SK-MEL-5 (cell line): Measurements from ENCODE around the gene CDH4. TPM values are rescaled to one million over a fixed set of nuclear protein-coding genes. Genes with fewer than 3 reads are reported as not detected.
"Not testable (repeated sequence)": the region's sequence is repeated elsewhere in the genome, so short reads cannot be mapped to it uniquely, and the experiment has no call there.

Experiments used
- DNase-seq: peaks from one replicate; pipeline ENCODE4 v3.0.0-alpha.2; 2016; ENCODE audit warnings: low read depth, low spot score
- in situ Hi-C: cut with HindIII; loops from 2 replicates; pipeline ENCODE4 v1.10.0; 2016; ENCODE audit warnings: low sequenced_read_pairs, high pct_unique_total_duplicates, low pct_unique_long_range_greater_than_20kb
- total RNA-seq: library from RNA; depleted of rRNA; stranded (reverse); fragments of >200 nt; shearing (Covaris generic); gene quantifications from 2 replicates; pipeline ENCODE4 v1.2.3, GENCODE V29; 2014

The CDH4 gene
- total RNA-seq, 1 experiment from 2014 or later = not detected

DNA sequence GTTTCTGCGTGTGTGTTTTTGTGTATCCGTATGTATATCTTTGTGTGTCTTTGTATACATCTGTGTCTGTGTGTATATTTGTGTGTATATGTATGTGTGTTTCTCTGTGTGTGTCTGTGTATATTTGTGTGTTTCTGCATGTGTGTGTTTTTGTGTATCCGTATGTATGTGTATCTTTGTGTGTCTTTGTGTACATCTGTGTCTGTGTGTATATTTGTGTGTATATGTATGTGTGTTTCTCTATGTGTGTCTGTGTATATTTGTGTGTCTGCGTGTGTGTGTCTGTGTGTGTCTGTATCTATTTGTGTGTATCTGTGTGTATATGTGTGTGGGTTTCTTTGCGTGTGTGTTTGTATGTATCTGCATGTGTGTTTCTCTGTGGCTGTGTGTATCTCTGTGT, 192.6 kb downstream of the CDH4 start:
- no peak for DNase-seq
- in situ Hi-C loops = no loop called here

DNA sequence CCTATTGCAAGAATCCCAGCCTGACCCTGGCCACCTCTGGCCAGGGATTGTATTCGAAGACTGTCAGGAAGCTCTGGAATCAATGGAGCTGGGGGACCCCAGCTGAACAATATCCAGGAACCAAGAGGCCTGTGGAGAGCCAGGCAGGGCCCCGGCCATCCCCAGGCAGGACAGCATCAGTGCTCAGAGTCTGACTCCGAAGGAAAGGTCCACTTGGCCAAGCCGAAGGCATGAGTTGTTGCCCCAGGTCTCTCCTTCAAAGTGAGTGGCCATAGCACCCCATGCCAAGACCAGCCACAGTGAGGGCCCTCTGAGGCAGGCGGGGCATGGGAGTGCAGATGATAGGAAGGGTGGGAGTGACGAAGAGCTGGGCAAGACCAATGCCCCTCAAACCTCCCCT, 193.1 kb downstream of the CDH4 start:
- in situ Hi-C loops = no loop called here
- DNase-seq = no peak

DNA sequence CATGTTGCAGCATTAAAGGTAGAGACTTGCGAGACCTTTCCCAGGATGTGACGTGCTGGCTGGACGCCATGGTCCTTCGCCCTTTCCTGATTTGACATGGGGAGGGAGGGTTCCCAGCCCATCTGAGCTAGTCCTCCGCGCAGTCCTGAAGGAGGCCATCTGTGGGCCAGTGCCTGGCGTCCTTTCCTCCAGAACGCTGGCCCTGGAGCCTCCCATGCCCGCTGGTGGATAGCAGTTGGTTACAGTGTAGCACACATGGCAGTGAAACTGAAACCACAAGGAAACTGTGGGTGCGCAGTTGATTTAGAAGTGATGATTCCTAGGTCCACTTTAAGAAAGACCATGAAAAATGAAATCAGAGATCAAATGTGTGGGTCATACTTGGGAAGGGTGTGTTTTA, 193.7 kb downstream of the CDH4 start:
- no peak for DNase-seq
- in situ Hi-C loops = no loop called here

DNA sequence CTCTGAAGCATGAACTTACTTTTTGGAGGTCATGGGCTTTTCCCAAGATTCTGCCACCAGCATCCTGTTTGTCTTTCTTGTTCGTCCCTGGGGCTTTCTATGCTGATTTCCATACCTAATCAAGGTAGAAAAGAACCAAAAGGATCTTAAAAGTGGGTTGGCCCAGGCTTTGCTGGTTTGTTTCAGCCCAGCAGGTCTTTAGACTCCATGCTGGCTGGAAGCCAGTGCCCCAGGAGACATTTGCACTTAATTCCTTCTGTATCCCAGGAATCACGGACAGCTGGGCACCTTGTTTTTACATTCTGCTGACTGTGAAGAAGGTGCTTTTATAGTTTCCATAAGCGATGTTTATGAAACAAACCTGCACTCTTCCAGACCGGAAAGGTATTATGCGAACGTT, 195.9 kb downstream of the CDH4 start:
- no peak for DNase-seq
- in situ Hi-C loops = no loop called here

DNA sequence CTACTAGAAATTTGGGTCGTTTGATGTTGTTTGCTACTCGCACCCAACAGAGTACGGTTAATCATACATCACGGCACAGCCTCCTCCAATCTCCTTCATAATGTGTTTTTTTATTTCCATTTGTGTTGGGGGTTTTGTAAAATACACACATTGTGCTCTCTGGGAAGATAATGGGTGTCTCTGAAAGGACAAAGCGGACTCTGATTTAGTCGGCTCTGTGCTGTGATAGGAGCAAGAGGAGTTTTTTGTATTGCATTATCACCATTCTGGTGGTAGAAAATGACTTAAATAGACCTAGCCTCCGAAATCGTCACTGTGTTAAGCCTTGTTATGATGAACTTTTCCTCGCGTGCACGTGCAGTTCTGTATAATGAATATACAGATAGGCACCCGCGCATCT, 196.3 kb downstream of the CDH4 start:
- no peak for DNase-seq
- in situ Hi-C loops = no loop called here

DNA sequence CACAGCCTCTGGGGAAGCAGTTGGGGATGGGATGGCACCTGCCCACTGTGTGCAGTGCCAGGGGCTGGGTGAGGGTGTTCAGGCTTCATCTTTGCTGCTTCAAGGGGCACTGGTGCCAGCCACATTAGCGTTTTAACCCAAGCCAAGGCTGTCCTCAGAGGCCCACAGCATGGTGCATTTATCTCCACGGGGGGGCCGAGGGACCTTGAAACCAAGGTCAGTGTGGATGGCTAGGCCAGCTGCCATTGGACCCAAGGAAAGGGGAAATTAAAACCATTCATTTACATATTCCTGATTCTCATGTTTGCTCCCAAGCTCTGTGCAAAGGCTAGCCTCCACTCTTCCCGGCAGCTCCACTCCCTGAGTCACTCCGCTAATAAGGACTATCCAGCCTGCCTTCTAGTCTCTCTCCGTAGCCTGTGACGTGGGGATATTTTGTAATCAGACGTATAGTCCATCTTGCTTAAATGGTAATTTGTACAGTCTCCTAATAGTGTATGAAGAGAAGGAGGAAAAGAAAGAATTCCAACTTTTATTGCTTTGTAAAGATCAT, 197.1 kb downstream of the CDH4 start:
- no peak for DNase-seq
- in situ Hi-C loops = no loop called here

DNA sequence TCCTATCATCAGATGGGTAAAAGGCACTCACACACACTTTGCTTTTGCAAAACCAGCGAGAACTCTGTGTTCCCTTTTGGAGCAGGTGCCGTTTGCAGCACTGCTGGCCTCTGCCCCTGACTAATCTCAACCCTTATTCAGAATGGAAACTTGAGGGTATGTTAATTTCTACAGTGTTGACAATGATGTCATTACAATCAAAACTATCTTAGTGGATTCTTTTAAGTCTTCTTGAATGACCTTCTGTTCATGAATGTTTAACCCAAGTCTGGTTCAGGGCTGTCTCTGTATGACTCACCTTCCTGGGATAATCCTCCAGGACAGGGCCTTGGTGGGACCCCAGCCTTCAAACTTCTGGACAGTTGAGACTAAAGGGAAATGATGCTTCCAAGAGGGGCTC, 197.9 kb downstream of the CDH4 start:
- in situ Hi-C loops = no loop called here
- DNase-seq = no peak

DNA sequence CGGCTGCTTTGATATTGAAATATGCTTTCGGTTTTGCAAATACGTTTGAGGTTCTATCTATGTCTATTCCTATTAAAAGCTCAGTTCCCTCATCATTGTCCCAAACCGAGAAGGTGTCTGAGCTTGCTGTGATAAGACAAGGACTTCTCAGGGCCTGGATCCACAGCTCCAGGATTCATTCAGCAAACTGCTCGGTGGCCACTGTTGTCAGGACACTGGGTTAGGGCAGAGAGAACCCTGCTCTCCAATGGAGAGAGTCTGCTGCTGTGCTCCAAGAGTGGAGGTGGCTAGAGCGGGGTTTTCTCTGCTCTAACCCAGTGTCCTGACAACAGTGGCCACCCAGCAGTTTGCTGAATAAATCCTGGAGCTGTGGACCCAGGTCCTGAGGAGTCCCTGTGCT, 198.5 kb downstream of the CDH4 start:
- DNase-seq = no peak
- in situ Hi-C loops = no loop called here

DNA sequence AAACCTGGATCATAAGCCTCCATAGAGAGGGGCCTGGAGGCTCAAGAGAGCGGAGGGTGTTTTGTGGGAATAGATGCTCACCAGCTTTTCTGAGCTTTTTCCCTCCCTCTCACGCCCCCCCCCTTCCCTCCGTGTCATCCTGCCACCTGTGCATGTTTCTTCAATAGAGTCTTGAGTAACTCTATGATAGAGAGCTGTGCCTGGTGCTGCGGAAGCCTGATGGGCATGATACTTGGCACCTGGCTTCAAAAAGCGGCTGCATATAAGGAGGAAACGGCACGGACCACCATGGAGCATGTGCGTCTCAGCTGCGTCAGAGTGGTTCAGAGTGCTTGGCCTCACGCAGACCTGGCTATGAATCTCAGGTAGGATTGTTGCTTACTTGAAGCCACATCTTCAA, 198.9 kb downstream of the CDH4 start:
- in situ Hi-C loops = no loop called here
- no peak for DNase-seq

DNA sequence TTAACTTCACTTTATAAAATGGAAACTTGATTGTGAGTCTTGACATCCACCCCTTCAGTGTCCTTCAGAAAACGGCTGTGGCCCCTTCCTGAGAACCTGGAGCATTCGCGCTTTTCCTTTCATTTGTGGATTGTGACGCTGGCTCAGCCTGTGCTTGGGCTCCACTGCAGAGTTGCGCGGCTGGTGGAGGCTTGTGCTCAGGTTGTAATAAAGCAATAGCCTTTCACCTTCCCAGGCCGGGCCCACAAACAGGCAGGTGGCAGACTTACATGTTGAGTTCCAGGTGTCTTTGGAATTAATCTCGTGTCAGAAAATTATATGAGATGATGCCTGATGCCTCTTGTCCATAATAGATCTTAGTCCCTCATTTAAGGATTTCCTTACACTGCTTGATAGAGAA, 199.9 kb downstream of the CDH4 start:
- no peak for DNase-seq
- in situ Hi-C loops = no loop called here

DNA sequence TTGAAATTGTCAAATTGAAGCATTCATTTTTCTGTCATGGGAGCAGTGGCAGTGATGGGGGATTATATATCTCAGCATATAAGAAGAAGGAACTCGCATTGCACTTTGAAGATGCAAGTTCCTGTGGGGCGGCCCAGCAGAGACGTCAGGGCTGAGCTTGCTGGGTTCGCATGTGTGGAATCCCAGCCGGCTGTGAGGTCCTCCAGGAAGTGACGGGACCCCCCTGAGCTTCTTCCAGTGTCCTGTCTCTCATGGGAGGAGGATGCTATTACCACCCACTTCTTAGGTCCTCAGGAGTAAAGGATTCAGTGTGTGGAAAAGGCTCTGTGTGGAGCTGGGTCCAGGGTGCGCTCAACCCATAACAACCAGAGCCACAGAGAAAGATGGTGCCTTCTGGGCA, 201.2 kb downstream of the CDH4 start:
- in situ Hi-C loops = no loop called here
- DNase-seq = no peak

DNA sequence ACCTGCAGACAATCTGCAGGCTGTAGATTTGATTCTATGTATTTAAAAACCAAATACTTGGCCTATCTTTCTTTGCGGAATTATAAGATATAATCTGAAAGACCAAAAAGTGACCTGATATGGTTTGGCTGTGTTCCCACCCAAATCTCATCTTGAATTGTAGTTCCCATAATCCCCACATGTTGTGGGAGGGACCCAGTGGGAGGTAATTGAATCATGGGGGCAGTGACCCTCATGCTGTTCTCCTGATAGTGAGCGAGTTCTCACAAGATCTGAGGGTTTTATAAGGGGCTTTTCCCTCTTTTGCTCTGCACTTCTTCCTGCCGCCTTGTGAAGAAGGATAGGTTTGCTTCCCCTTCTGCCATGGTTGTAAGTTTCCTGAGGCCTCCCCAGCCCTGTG, 201.6 kb downstream of the CDH4 start:
- in situ Hi-C loops, DNase-seq: not testable (repeated sequence)

DNA sequence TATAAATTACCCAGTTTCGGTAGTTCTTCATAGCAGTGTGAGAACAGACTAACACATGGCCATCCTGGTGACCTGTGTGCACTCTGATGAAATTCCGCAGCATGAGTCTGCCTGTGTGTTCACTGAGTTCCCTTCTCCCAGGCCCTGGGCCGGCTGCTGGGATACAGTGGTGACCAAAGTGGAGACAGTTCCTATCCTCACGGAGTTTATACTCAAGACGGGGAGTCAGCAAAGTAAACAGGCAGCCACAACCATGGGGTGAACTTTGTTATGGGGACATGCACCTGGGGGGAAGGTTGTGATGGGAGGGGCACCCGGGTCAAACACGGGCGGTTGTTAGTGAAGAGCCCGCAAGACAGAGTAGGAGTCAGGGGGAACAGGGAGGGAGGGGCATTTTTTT, 202.0 kb downstream of the CDH4 start:
- DNase-seq = no peak
- in situ Hi-C loops = no loop called here

DNA sequence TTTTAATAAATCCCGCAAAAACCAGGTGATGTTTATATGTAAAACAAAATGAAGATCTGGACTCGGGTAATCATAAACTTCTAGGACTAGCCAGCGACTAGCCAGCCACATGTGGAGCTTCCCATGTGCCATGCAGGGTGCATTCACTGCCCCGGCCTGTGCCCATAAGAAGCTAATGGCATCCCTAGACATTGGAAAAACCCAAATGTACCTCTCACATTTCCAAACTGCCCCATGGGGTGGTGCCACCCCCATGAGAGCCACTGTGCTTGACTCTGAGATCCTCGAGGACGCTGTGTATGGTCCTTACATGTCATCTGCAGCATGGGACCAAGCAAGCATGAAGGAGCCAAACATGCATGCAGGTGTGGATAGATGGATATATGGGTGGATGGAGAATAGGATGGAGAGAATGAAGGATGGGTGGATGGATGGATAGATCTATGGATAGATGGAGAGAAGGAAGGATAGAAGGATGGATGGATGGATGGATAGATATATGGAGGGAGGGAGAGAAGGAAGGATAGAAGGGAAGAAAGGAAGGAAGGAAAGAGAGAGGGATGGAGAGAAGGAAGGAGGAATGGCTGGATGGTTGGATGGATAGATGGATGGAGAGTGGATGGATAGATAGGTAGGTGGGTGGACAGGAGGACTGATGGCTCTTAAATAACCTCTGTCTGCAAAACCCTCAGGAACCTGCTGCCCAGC, 203.6 kb downstream of the CDH4 start:
- in situ Hi-C loops = no loop called here
- no peak for DNase-seq

DNA sequence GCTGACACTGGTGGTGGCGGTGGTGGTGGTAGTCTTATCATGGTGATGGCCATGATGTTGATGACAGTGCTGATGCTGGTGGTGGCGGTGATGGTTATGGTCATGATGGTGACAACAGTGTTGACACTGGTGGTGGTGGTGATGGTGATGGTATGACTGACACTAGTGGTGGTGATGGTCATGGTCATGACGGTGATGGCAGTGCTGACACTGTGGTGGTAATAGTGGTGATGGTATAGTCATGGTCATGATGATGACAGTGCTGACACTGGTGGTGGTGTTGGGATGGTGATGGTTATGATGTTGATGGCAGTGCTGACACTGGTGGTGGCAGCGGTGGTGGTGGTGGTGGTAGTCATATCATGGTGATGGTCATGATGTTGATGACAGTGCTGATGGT, 205.7 kb downstream of the CDH4 start:
- in situ Hi-C loops = no loop called here
- DNase-seq = no peak

DNA sequence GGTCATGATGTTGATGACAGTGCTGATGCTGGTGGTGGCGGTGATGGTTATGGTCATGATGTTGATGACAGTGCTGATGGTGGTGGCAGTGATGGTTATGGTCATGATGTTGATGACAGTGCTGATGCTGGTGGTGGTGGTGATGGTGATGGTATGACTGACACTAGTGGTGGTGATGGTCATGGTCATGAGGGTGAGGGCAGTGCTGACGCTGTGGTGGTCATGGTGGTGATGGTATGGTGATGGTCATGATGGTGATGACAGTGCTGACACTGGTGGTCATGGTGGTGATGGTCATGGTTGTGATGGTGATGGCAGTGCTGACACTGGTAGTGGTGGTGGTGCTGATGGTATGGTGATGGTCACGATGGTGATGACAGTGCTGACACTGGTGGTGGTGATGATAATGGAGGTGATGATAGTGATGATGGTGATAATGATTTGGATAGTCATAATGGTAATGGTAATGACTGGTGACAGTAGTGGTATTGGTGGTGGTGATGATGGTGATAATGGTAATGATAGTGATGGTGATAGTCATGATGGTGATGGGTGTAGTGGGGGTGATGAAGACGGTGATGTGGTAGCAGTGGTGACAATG, 206.2 kb downstream of the CDH4 start:
- no peak for DNase-seq
- in situ Hi-C loops = no loop called here

DNA sequence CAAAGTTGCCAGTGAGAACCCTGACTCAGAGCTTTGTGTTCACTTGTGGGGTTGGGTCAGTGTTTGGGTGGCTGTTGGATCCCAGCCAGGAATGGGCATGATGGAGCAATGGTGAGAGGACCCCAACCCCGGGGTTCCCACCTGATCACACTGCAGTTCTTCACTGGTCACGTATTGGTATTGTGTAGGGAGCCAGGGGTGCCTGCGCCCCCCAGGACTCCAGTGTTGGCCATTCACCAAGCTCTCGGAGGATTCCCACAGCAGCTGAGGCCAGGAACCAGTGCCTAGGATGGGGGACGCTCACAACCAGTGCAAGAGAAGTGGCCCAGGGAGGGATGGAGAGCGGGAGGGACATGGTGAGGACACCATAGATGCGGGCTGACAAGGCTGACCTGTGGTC, 207.2 kb downstream of the CDH4 start:
- in situ Hi-C loops = no loop called here
- DNase-seq = no peak

DNA sequence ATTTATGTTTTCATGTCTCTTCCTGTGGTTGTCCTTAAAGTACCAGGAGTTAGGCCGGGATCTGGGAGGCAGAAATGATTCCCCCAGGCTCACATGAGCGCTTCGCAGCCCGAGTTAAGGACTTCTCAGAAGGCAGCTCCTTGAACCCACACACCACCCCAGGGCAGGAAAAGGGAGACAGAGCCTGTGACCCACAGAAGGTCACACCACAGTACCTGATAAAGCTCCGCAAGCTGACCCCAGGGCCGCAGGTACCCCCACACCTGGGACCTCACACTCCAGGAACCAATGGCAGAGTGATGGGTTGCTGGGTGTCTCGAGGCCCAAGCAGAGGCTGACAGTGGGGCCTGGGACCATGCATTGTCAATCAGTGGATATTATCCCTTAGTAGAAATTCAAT, 207.6 kb downstream of the CDH4 start:
- in situ Hi-C loops = no loop called here
- no peak for DNase-seq

DNA sequence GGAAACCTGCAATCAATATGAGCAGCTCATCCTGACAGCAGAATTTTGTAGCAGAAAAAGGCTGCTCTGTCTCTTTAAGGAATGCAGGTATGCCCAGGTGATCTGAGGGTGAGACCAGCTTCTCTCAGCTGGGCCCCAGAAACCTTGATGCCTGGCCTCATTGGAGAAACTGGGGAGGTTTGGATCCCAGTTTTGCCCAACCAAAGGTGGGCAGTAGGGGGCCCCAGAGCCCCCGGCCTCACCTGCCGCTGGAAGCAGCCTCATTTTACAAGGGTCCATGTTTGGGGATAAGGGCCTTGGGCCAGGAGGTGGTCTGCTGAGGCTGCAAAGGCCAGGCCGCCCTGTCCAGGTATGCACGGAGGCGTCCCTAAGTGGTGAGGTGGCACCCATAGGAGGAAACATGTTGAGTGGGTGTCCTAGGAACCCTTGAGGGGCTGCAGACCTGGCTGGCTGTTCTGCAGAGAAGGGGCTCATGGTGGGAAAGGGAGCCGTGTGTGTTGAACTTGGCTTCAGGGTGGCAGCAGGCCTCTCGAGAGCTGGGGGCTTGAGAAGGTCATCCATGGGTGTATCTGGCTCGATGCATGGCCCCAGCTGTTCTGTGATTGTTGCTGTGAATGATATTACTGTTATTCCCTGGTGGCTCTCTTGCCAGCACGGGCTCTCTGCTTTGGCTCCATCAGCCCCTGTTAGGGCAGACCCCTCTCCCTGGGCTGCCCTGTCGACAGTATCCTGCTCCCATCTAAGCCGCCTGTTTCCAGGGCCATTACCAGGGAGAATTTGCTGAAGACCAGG, 208.4 kb downstream of the CDH4 start:
- DNase-seq = no peak
- in situ Hi-C loops = no loop called here
